Astrocyte (in vitro differentiated cells and primary cell): ENCODE measurements around the gene KCNJ1.

ENCODE experiments used
- CTCF ChIP-seq: IDR thresholded peaks from 2 replicates; pipeline ENCODE4 v1.5.1; 2011; ENCODE audit warnings: low read depth, mild to moderate bottlenecking, inconsistent platforms, low read length, moderate library complexity; ENCODE audit not compliant: insufficient read depth
- EZH2 ChIP-seq: IDR thresholded peaks from 2 replicates; pipeline ENCODE4 v1.6.1; 2012; ENCODE audit warnings: mild to moderate bottlenecking, low read length, inconsistent platforms; ENCODE audit not compliant: insufficient read depth

- TF ChIP-seq CTCF (no peak), EZH2 (no peak)
These were observed 59.2 kb downstream of the KCNJ1 start for GRCh38 chr11:128807909-128808308.
